T-helper 2 cell treated with Interferon-gamma antibody and Interleukin-4, amounts not matched to agents 100 ng/mL and 5 ng/mL, for 36 hours (primary cell): Measurements from ENCODE around the gene ANKRD37. TPM values are rescaled to one million over a fixed set of nuclear protein-coding genes. Genes with fewer than 3 reads are reported as not detected.

Experiments
- intact Hi-C: fragments of 100-400 bp; cut with micrococcal nuclease; formaldehyde crosslinking; loops from one replicate; pipeline ENCODE4 v1.15.1; 2023
- total RNA-seq: library from RNA; stranded (reverse); gene quantifications from 2 replicates; pipeline ENCODE4 v1.2.3, GENCODE V29; 2022

ANKRD37 gene
- total RNA-seq, 1 donor from 2014 or later, result 11.2 TPM

- intact Hi-C loops, result no loop called here
Measured at GRCh38 chr4:185411849-185412248, 15.2 kb downstream of the ANKRD37 start.

GRCh38 chr4:185412412-185412811 lies 15.8 kb downstream of the ANKRD37 start:
- intact Hi-C loops, result no loop called here

- intact Hi-C loops, result no loop called here
Measured at GRCh38 chr4:185416955-185417354, 20.3 kb downstream of the ANKRD37 start.

- intact Hi-C loops, result loop anchor here (10.0 kb wide), 2 partner anchors 887 to 1977 kb away; partner anchors contain the start of gene CDKN2AIP
Measured at GRCh38 chr4:185421366-185422124, 24.9 kb downstream of the ANKRD37 start.

- intact Hi-C loops, result loop anchor here (1.0 to 10.0 kb wide), 7 partner anchors 29 to 1980 kb away; partner anchors contain the start of genes ACSL1, ANKRD37, CCDC110 and CDKN2AIP
Measured at GRCh38 chr4:185424905-185425646, 28.4 kb downstream of the ANKRD37 start.

- intact Hi-C loops, result loop anchor here (1.0 to 10.0 kb wide), 8 partner anchors 29 to 1981 kb away; partner anchors contain the start of genes ACSL1, ANKRD37, CCDC110 and CDKN2AIP
Measured at GRCh38 chr4:185425647-185426352, 29.2 kb downstream of the ANKRD37 start, which contains the start of gene UFSP2. TSS of gene UFSP2 (minus strand) at chr4:185425964. CDS start at chr4:185425868, 96 bp downstream.

- intact Hi-C loops, result loop anchor here (1.0 to 10.0 kb wide), 5 partner anchors 170 to 1982 kb away; partner anchors contain the start of genes ACSL1, CDKN2AIP and SNX25
Measured at GRCh38 chr4:185426960-185427688, 30.5 kb downstream of the ANKRD37 start.

- intact Hi-C loops, result loop anchor here (5.0 to 10.0 kb wide), 4 partner anchors 168 to 1985 kb away; partner anchors contain the start of genes ACSL1 and CDKN2AIP
Measured at GRCh38 chr4:185429660-185430059, 33.0 kb downstream of the ANKRD37 start.

- intact Hi-C loops, result no loop called here
Measured at GRCh38 chr4:185435466-185435865, 38.8 kb downstream of the ANKRD37 start.

- intact Hi-C loops, result no loop called here
Measured at GRCh38 chr4:185437809-185438208, 41.2 kb downstream of the ANKRD37 start.

- intact Hi-C loops, result no loop called here
Measured at GRCh38 chr4:185441479-185441878, 44.8 kb downstream of the ANKRD37 start.

- intact Hi-C loops, result no loop called here
Measured at GRCh38 chr4:185445209-185445608, 48.6 kb downstream of the ANKRD37 start.

Other genes with a start within 250 kb of the ANKRD37 start
- 26.7 and 31.6 TPM in 2 replicates for gene CFAP97, start 192.8 kb upstream of the ANKRD37 start, total RNA-seq
- gene SNX25, start 187.2 kb upstream of the ANKRD37 start, total RNA-seq, result 13.3 and 13.5 TPM in 2 replicates
- gene LRP2BP, start 917 bp upstream of the ANKRD37 start, total RNA-seq, result 0.59 and 0.70 TPM in 2 replicates
- gene UFSP2, start 29.1 kb downstream of the ANKRD37 start, total RNA-seq, result 18.0 and 23.5 TPM in 2 replicates
- gene CCDC110, start 74.9 kb downstream of the ANKRD37 start, total RNA-seq, result not detected in 2 replicates
- gene PDLIM3, start 138.7 kb downstream of the ANKRD37 start, total RNA-seq, result not detected in 2 replicates